NB4 (cell line): Measurements from ENCODE around the gene RECK.

ENCODE experiments used
- DNase-seq: peaks from one replicate; pipeline ENCODE4 v3.0.0; 2010; ENCODE audit warnings: low read depth
- H3K4me3 ChIP-seq: one replicate; pipeline ENCODE4 v1.5.1; 2011; ENCODE audit warnings: mild to moderate bottlenecking, low read depth, low read length, moderate library complexity
- MYC ChIP-seq: IDR thresholded peaks from 2 replicates; pipeline ENCODE4 v1.6.1; 2011; ENCODE audit warnings: low read depth, low read length
- POLR2A ChIP-seq: IDR thresholded peaks from 2 replicates; pipeline ENCODE4 v1.6.1; 2011; ENCODE audit warnings: mild to moderate bottlenecking; ENCODE audit not compliant: insufficient read length; ENCODE audit errors: extremely low read depth
- TF ChIP-seq, protein P1 (sequence below): IDR thresholded peaks from one replicate; pipeline ENCODE4 v1.5.1; 2012; ENCODE audit warnings: low read depth, low read length
- TF ChIP-seq, protein P2 (sequence below): IDR thresholded peaks from 2 replicates; pipeline ENCODE4 v1.6.1; 2011; ENCODE audit warnings: low read depth, low read length

RECK gene

DNA sequence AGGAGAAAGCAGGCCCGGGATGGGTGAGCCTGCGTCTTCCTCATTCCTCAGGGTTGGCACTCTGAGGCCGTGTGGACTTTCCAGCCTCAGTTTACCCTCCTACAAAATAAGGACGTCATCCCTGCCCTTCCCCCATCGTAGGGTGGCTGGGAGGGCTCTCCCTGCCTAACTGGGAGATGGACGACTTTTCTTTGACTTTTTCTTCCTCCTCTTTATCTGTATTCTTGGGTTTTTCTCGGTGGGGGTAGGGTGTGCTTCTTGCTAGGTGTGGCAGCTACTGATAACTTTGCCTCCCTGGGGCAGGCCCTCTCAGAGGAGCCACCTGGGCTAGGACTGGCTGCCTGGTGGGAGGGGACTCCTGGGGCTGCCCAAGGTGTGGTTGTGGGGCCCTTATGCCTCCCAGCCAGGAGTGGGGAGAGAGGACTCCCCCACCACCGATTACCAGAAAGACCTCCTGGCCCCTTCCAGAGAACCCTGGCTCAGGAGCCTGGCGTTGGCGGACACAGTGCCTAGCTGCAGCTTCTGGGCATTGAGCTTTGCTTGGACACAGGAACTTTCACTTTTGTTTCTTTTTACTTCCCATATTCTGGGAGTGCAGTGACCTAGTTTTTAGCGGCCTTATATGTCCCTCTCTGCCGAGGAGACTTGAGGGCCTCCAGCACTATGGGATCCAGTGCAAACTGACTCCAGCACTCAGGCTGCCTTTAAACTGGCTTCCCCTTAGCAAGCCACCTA, 106.0 kb downstream of the RECK start:
- TF ChIP-seq, protein P1, sequence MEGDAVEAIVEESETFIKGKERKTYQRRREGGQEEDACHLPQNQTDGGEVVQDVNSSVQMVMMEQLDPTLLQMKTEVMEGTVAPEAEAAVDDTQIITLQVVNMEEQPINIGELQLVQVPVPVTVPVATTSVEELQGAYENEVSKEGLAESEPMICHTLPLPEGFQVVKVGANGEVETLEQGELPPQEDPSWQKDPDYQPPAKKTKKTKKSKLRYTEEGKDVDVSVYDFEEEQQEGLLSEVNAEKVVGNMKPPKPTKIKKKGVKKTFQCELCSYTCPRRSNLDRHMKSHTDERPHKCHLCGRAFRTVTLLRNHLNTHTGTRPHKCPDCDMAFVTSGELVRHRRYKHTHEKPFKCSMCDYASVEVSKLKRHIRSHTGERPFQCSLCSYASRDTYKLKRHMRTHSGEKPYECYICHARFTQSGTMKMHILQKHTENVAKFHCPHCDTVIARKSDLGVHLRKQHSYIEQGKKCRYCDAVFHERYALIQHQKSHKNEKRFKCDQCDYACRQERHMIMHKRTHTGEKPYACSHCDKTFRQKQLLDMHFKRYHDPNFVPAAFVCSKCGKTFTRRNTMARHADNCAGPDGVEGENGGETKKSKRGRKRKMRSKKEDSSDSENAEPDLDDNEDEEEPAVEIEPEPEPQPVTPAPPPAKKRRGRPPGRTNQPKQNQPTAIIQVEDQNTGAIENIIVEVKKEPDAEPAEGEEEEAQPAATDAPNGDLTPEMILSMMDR = no peak
- TF ChIP-seq, protein P2, sequence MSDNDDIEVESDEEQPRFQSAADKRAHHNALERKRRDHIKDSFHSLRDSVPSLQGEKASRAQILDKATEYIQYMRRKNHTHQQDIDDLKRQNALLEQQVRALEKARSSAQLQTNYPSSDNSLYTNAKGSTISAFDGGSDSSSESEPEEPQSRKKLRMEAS = no peak
- no peak overlapping the region for H3K4me3 ChIP-seq
- peak; percentile 51 for DNase-seq

DNA sequence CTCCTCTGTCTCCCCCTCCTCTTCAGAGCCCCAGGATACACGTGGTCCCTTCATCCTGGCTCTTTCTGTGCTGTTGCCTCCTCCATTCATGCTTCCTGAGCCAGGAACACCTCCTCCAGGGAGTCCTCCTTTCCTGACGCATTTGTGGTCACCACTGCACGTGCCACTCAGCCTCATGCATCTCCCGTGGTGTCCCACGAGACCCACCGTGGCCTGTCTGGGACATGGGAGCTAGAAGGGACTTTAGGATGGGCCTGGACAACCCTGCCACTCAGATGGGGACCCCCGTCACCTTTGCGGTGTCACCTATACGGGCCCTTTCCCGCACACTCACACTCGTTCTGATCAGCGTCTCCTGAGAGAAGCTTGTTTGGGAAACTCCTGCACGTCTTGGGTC, 106.5 kb downstream of the RECK start:
- no peak for DNase-seq
- H3K4me3 ChIP-seq = no peak overlapping the region
- TF ChIP-seq, protein P1 = no peak
- TF ChIP-seq, protein P2 = peak; percentile 34
- no peak for TF ChIP-seq POLR2A

DNA sequence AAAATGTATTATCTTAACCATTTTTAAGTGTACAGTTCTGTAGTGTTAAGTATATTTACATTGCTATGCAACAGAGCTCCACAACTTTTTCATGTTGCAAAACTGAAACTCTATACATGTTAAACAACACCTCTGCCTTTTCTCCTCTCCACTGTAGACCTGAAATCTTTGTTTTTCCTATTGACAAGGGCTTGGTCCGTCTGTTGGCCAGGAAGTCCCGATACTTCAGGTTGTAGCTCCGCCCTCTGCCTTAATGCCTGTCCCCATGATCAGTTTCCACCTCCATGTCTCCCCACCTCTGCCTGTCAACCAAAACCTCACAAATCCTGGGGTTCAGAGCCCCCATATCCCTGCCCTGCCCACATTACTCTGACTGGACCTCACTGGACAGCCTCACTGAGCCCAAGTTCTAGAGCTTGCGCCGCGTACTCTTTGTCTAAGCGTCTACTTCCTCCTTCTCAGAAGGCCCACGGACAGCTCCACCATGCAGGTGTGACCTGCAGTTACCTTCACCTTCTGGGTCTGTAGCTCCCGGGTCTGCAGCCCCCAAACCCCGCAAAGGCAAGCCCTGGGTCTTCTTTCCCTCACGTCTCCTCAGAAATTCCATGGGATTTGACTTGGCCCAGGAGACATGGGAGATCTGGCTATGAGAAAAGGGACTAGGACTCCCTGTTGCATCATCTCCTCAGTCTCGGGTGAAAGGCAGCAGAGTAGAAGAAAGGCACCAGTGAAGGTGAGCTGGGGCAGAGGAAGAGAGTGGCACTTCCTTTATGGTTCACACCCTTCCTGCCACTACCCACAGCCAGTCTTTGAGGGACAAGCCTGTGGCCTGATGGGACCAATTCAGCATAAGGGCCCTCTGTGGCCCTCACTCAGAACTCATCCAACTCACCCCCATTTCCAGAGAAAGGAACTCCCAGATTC, 107.9 kb downstream of the RECK start:
- H3K4me3 ChIP-seq = no peak overlapping the region
- DNase-seq = no peak
- TF ChIP-seq, protein P2 = no peak
- no peak for TF ChIP-seq POLR2A
- TF ChIP-seq, protein P1 = no peak
- TF ChIP-seq MYC = no peak

DNA sequence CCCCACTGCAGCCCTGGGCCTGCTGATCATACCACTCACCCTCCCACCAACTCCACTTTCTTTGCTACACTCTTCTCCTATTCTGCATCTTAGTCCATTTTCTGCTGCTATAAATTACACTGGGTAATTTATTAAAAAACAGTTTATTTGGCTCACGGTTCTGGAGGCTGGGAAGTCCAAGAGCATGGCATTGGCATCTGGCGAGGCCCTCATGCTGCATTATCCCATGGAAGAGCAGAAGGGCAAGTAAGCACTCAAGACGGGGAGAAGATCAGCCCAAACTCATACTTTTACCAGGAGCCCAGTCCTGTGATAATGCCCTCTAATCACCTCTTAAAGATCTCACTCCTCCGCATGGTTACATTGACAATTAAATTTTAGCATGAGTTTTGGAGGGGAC, 109.3 kb downstream of the RECK start:
- TF ChIP-seq, protein P2 = no peak
- no peak for TF ChIP-seq MYC
- TF ChIP-seq POLR2A = no peak
- TF ChIP-seq, protein P1 = no peak
- no peak overlapping the region for H3K4me3 ChIP-seq
- DNase-seq = no peak

DNA sequence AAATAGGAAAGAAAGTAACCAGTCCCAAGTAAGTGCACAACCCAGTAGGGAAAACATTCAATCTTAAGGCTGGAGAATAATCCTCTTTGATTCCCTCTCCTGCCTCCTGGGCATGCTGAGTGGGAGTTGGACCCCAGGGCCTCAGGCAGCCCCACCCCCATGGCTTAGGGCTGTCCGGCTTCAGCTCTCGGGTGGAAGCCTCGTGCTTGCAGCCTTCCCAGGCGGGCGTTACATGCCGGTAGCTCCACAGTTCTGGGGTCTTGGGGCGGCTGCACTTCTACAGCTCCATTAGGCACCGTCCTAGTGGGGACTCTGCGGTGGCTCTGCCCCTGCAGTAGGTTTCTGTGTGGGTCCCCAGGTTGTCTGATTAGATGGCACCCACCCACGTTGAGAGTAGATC, 109.9 kb downstream of the RECK start:
- no peak for DNase-seq
- no peak overlapping the region for H3K4me3 ChIP-seq
- TF ChIP-seq, protein P2 = no peak
- TF ChIP-seq, protein P1 = no peak
- TF ChIP-seq MYC = no peak
- no peak for TF ChIP-seq POLR2A
